ENCODE data around the gene DMD.

The DMD gene

GRCh38 chrX:31931225-31931624 lies 1280.1 kb downstream of the DMD start:
- Histone ChIP-seq H3K27ac (no peak overlapping the region), H3K4me3 (no peak overlapping the region)
- DNase-seq (ENCODE audit: low spot score): no peak
- TF ChIP-seq, protein P1, sequence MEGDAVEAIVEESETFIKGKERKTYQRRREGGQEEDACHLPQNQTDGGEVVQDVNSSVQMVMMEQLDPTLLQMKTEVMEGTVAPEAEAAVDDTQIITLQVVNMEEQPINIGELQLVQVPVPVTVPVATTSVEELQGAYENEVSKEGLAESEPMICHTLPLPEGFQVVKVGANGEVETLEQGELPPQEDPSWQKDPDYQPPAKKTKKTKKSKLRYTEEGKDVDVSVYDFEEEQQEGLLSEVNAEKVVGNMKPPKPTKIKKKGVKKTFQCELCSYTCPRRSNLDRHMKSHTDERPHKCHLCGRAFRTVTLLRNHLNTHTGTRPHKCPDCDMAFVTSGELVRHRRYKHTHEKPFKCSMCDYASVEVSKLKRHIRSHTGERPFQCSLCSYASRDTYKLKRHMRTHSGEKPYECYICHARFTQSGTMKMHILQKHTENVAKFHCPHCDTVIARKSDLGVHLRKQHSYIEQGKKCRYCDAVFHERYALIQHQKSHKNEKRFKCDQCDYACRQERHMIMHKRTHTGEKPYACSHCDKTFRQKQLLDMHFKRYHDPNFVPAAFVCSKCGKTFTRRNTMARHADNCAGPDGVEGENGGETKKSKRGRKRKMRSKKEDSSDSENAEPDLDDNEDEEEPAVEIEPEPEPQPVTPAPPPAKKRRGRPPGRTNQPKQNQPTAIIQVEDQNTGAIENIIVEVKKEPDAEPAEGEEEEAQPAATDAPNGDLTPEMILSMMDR (IDR thresholded peaks at IDR 0.05): no peak

- Histone ChIP-seq H3K27ac (no peak overlapping the region), H3K4me3 (no peak overlapping the region)
- DNase-seq (ENCODE audit: low spot score): no peak
- TF ChIP-seq, protein P1 (IDR thresholded peaks at IDR 0.05): no peak
Measured at GRCh38 chrX:31929366-31929765, 1282.0 kb downstream of the DMD start.

- no peak for DNase-seq (ENCODE audit: low spot score)
- TF ChIP-seq, protein P1 (IDR thresholded peaks at IDR 0.05): no peak
- Histone ChIP-seq H3K27ac (no peak overlapping the region), H3K4me3 (no peak overlapping the region)
Measured at GRCh38 chrX:31921236-31921635, 1290.1 kb downstream of the DMD start.

DNA sequence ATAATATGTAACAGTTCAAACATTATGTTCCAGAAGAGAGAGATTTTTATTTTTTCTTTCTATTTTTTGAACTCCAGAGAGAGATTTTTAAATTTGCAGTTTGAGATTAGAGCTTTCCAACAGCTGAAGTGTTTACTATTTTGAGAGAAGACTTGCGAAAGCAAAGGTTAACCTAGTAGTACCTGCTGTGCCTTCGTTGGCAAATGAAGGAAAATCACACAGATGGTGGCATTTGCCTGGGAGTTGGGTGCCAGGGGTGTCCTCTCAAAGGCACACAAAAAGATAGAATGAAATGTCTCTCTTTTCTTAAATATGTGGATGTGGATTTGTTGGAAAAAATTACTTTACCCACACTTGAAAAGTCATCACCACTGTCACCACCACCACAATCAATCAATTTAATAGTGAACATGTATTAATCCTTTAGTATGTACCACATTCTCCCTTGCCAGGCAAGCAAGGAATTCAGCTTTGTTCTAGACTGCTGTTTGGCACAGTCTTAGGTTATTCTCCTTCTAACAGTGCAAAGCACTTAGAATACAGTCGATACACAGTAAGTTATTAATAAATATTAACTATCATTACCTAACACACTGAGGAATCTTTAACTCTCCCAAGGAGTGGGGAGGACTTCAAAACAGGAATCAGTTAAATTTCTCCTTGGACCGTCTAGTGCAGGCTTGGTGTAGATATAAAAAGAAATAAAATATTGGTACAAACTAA lies 1301.3 kb downstream of the DMD start:
- Histone ChIP-seq H3K4me3 (no peak overlapping the region), H3K27ac (no peak overlapping the region)
- DNase-seq (ENCODE audit: low spot score): no peak
- TF ChIP-seq, protein P1 (IDR thresholded peaks at IDR 0.05): no peak

DNA sequence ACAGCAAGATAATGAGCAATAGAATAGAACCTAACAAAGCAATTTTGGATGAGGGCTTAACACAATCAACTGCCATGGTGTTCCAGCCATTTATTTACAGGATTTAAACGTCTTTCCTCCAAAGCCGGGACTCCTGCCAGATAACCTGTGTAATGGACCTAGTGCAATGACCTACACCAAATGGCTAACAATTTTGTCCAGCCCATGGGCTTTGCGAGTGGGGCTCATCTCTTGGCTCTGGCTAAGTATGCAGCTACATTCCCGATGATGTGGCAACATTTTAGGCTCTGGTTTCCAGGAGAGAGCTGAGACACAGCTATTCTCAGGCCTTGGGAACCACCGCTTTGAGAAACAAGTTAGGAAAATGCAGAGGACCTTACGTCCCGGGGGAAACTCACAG lies 1317.2 kb downstream of the DMD start:
- TF ChIP-seq, protein P1 (IDR thresholded peaks at IDR 0.05): no peak
- no peak overlapping the region for H3K27ac ChIP-seq
- DNase-seq (ENCODE audit: low spot score): no peak
- H3K4me3 ChIP-seq: no peak overlapping the region

GRCh38 chrX:31893525-31893924 lies 1317.8 kb downstream of the DMD start:
- DNase-seq (ENCODE audit: low spot score): no peak
- Histone ChIP-seq H3K4me3 (no peak overlapping the region), H3K27ac (no peak overlapping the region)
- TF ChIP-seq, protein P1 (IDR thresholded peaks at IDR 0.05): no peak

GRCh38 chrX:31889088-31889487 lies 1322.3 kb downstream of the DMD start:
- TF ChIP-seq, protein P1 (IDR thresholded peaks at IDR 0.05): no peak
- Histone ChIP-seq H3K27ac (no peak overlapping the region), H3K4me3 (no peak overlapping the region)
- no peak for DNase-seq (ENCODE audit: low spot score)
